ENCODE measurements around the gene OXSM.

OXSM gene

GRCh38 chr3:25789596-25790556, at the start of gene OXSM:
Gene OXSM (plus strand): TSS chr3:25790090. CDS start chr3:25791021, 931 bp downstream.
- DNase-seq: peak; percentile 95

DNA sequence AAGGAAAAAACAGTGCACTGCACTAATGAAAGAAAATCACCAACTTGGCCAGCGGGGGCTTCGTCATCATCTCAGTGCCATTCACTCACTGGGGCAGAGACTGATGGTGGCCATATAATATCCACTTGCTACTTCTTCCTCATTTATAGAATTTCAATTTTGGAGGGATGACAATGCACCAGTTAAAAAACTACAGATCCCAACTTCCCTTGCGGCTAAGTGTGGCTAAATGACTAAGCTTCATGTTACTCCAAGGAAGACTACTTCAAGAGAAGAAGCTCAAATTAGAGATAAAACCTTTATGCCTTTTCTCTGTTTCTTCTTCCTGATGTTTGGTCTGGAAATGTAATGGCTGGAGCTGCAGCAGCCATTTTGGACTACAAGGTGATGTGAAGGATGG, 45.4 kb upstream of the OXSM start:
- DNase-seq: no peak

DNA sequence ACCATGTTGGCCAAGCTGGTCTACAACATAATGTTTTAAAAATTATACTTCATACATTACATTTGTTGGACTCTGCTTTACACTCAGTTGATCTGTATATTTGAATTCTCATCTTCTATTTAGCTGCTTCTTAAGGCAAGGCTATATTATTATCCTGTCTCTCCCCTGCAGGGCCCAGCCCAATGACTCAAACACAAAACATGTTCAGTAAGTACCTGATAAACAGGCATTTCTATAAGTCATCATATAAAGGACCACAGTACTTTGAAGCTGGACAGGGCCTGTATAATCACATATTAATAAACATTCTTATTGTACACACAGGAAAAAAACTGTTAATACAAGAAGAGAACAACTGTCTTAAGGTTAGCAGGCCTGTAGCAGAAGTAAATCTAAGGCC, 42.9 kb upstream of the OXSM start:
- DNase-seq: no peak

DNA sequence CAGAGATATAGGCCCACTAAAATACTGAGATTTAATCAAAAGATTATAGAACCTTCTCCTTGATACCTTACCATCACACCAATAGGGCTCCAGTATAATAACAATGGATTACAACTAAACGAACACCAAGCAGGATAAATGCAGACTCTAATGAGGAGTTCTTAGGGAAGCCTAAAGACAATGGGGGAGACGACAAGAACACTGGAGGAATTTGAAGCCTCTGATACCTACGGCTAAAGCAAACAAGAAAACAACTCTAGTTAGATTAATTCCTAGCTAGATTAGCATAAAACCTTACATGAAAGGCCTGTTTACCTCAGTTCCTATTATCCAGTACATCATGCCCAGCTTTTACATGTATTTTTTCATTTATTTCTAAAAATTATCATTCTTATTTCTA, 41.7 kb upstream of the OXSM start:
- DNase-seq: no peak

GRCh38 chr3:25749031-25749581, 40.8 kb upstream of the OXSM start:
- DNase-seq: no peak

GRCh38 chr3:25751048-25751447, 38.8 kb upstream of the OXSM start:
- DNase-seq: no peak

- DNase-seq: no peak
Measured at GRCh38 chr3:25751725-25752124, 38.2 kb upstream of the OXSM start.

- no peak for DNase-seq
Measured at GRCh38 chr3:25768851-25769250, 21.0 kb upstream of the OXSM start.

- DNase-seq: no peak
Measured at GRCh38 chr3:25775936-25776335, 14.0 kb upstream of the OXSM start.

DNA sequence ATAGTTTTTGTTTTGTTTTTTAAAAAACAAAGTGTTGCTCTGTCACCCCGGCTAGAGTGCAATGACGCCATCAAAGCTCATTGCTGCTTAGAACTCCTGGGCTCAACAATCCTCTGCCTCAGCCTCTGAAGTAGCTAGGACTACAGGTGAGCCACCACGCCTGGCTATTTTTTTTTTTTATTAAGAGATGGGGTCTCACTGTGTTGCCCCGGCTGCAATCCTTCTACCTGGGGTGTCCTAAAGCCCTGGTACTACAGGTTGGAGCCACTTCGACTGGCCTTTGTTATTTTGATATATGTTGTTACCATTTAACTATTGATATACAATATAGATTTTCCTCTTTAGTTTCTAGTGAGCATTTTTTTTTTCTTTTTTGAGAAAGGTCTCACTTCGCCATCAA, 9.3 kb upstream of the OXSM start:
- DNase-seq: no peak

DNA sequence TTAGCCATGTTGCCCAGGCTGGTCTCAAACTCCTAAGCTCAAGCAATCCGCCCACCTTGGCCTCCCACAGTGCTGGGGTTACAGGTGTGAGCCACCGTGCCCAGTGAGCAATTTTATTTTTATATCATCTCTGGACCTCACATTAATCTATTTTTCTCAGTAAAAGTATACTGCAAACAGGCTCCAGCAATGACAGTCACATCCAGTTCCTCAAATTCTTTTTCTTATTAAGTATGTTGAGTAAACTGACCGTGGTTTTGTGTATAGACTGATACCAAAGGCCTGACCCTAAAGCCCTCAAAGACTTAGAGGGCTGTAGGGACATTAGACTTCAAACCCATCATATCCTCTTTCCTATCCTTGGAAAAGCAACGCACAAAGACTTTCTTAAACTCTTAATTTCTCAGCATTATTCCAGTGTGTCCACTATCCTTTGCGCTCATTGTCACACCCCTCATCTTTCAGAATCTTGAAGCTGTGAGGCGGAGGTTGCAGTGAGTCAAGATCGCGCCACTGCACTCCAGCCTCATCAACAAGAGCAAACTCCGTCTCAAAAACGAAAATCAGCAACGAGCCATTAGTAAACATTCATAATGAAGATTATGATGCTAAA, 8.6 kb upstream of the OXSM start:
- DNase-seq: no peak

- no peak for DNase-seq
Measured at GRCh38 chr3:25781758-25782594, 7.9 kb upstream of the OXSM start.

GRCh38 chr3:25782636-25782937, 7.3 kb upstream of the OXSM start:
- DNase-seq: no peak

DNA sequence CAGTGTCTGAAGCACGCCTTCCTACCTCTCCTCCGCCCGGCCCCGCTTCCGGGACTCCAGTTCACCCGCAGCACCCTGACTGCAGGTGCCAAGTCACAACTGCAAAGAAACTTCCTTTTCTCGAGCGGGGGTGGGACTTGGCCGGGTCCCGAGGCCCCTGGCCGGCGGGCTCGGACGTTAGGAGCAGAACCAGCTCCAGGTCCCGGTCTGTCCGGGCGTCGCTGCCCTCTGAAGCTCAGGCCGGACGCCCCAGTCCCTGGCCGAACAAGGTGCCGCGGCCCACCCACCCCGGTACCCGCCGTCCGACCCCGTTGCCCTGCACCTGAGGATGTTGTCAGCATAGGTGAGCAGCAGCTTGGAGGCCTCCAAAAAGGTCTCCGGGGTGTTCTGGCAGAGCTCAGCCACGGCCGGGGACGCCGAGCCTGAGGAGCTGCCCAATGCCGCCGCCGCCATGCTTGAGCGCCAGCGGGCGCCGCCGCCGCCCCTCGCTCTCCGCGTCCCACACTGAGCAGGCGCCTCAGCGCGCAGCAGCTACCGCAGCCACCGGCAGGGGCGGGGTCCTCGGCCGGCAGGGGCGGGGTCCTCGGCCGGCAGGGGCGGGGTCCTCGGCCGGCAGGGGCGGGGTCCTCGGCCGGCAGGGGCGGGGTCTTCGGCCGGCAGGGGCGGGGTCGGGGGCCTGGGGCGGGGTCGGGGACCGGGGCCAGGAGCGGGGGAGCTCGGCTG, 6.8 kb upstream of the OXSM start, which contains the start of gene NGLY1:
TSS of gene NGLY1 (minus strand) at position 506 of the 723 bp plus-strand sequence. CDS start at position 453, 53 bp downstream.
- DNase-seq: peak; percentile 89

- DNase-seq: peak; percentile 25
Measured at GRCh38 chr3:25783661-25784512, 6.0 kb upstream of the OXSM start.

DNA sequence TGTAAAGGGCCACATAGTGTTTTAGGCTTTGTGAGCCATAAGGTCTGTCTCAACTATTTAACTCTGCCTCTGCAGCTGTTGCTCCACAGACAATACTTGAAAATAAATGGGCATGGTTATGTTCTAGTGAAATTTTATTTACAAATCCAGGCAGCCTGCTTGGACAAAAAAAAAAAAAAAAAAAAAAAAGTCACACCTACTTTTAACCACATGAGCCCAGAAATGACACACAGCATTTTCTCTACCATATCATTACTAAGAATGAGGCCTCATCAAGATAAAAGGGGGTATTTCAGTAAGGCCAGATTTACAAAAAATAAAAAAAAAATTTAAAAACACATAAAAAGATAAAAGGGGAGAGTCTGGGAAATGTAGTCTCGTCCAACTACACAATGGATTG, 4.9 kb upstream of the OXSM start:
- no peak for DNase-seq

DNA sequence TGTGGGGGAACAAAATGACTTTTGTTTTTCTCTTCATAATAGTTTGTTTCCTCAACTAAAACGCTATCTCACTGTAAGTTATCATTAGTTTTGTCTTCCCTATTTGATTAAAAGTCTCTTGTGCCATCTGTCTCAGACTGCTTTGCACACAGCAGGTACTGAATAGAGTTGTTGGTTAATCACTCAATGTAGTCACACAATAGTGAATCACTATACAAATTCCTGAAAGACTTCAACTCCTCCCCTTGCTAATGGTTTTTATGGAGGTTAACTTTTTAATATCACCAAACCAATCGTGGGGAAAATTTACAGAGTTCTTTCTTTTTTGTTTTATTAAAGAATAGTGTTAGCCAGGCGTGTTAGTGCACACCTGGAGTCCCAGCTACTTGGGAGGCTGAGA, 4.1 kb upstream of the OXSM start:
- no peak for DNase-seq

- no peak for DNase-seq
Measured at GRCh38 chr3:25787689-25788088, 2.2 kb upstream of the OXSM start.

DNA sequence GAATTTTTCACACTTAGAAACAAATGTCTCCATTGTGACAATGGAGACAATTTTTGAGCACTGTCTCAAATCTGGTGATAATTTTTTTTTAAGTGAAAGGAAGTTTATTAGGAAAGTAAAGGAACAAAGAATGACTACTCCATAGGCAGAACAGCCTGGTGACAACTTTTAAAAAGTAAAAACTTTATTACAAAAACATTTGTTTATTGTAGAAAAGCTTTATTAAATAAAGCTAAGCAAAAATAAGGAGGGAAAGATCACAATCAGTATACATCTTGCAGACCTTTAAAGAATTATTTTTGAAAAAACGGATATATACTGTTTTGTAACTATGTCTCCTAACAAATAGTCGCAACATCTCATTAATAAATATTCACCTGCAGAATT, 688 bp upstream of the OXSM start:
- DNase-seq: no peak

GRCh38 chr3:25801786-25802185, 11.9 kb downstream of the OXSM start:
- no peak for DNase-seq

DNA sequence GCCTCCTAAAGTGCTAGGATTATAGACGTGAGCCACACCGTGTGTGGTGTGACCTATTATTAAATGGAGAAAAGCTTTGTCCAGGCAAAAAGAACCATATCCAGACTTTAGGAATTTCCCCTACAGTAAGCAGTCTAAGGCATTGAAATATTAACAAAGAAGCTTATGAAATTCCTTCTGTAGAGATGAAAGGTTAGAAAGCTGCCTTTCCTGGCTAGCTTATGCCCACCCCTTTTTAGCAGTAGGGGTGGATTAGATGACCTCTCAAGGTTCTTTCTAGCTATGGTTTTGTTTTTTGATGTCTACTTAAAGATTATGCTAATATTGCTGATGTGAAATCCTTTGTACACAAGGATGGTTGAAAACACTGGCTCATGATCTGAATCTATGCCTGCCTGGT, 13.9 kb downstream of the OXSM start:
- no peak for DNase-seq

DNA sequence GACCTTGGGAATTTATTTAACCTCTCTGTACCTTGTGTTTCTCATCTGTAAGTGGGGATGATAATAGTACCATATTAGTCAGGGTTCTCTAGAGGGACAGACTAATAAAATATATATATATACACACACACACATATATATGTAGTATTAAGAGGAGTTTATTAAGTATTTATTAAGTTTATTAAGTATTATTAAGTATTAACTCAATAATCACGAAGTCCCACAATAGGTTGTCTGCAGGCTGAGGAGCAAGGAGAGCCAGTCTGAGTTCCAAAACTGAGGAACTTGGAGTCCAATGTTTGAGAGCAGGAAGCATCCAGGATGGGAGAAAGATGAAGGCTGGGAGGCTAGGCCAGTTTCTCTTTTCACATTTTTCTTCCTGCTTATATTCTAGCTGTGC, 14.8 kb downstream of the OXSM start:
- no peak for DNase-seq

Measured in activated CD4-positive, alpha-beta T cell treated with anti-CD3 and anti-CD28 coated beads, Interleukin-2, amount 50 U/mL, for 16 hours (primary cell).